GM12891 (cell line): Measurements from ENCODE around the gene EFNA2.

ENCODE experiments used
- POLR2AphosphoS5 ChIP-seq: IDR thresholded peaks from 2 replicates; pipeline ENCODE4 v1.6.1; 2011; ENCODE audit warnings: low read depth, low read length, control low read depth
- POU2F2 ChIP-seq: IDR thresholded peaks from 2 replicates; pipeline ENCODE4 v1.6.1; 2011; ENCODE audit warnings: low read depth, mild to moderate bottlenecking, control low read depth, low read length, moderate library complexity

GRCh38 chr19:1349211-1349610 is 63.5 kb downstream of the EFNA2 start:
- TF ChIP-seq POLR2AphosphoS5 (no peak), POU2F2 (no peak)
